Smooth muscle cell of the brain vasculature (primary cell): Measurements from ENCODE around the gene POLD4.

Experiments
- DNase-seq: peaks from one replicate; pipeline ENCODE4 v3.0.0-alpha.2; 2012; ENCODE audit warnings: low read depth, low spot score

POLD4 gene

GRCh38 chr11:67317888-67318555, 35.3 kb downstream of the POLD4 start:
- DNase-seq = no peak

GRCh38 chr11:67317205-67317887, 36.0 kb downstream of the POLD4 start:
- peak; percentile 86 for DNase-seq

- DNase-seq = no peak
Observed at GRCh38 chr11:67316882-67317204, 36.5 kb downstream of the POLD4 start.

GRCh38 chr11:67315325-67315909, 37.9 kb downstream of the POLD4 start:
- no peak for DNase-seq

DNA sequence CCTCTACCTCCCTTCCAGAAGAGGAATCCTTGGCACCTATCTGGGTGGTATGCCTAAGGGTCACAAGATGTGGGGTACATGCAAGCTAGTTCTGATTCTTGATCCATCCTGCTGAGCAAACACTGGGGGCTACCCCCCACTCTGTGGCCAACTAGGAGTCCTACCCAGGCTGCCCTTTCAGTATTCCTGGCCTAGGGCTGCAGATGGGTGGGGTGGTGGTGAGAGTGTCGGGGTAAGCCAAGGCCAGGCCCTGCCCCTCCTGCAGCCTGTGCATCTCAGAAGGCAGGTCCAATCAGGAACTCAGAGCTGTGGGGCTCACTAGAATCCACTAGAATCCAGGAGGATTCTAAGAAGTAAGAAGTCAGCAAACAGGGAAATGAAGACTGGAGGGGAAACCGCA, 39.1 kb downstream of the POLD4 start:
- no peak for DNase-seq

DNA sequence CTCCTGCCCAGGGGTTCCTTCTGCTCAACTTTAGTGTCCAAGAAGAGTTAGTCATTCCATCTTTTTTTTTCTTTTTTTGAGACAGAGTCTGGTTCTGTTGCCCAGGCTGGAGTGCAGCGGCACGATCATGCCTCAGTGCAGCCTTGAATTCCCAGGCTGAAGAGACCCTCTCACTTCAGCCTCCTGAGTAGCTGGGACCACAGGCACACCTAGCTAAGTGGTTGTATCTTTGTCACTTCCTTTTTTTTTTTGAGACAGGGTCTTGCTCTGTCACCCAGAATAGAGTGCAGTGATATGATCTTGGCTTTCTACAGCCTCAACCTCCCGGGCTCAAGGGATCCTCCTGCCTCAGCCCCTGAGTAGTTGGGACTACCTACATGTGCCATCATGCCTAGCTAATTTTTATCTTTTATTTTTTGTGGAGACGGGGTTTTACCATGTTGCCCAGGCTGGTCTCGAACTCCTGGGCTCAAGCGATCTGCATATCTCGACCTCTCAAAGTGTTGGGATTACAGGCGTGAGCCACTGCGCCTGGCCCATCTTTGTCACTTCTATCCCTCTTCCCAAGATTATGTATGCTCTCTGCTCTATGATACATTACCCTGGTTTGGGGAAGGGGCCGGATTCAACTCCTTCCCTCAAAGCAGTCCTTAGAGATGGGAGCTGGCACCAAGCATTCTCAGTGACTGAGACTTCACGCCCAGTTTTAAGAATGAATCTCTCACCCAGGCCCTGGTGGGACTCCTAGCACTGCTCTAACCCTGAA, 40.0 kb downstream of the POLD4 start:
- no peak for DNase-seq

DNA sequence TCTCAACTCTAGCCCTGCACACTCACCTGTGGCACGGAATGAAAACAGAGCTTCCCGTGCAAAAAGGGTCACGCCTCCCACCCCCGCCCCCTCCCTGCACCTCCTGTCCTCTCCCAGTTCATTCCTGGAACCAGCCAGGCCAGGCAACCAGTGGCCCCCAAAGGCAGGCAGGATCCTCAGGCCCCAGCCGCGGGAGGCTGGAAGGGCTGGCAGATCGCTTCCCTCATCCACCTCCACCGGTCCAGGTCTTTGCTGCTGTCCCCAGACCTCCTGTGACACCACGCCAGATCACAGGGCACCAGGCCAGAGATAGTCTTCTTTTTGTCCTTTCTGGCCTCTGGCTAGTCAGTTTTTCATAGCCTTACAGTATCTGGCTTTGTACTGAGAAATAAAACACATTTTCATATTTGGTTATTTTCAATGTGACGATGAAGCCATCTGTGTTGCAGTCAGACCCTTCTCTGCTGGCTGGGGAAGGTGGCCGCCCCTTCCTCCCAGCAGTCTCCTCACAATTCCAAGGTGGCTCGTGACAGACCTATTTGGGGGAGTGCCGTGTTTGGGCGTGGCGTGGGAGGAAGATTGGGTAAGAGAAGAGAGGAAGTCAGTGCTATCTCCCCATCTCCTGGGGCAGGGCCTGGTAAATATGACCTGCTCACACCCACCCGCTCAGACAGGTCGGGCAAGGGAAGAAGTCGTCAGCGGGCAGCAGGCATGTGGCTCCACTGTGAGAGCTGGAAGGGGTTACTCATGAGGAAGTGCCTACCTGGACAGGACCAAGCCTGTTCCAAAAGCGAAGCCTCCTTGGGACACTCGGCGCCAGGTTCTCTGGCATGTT, 40.9 kb downstream of the POLD4 start:
- DNase-seq = no peak

GRCh38 chr11:67311556-67312082, 41.7 kb downstream of the POLD4 start:
- no peak for DNase-seq

GRCh38 chr11:67311051-67311555, 42.2 kb downstream of the POLD4 start:
- DNase-seq = no peak

GRCh38 chr11:67310246-67311050, 42.9 kb downstream of the POLD4 start:
- DNase-seq = no peak

GRCh38 chr11:67309661-67310061, 43.7 kb downstream of the POLD4 start:
- DNase-seq = no peak

DNA sequence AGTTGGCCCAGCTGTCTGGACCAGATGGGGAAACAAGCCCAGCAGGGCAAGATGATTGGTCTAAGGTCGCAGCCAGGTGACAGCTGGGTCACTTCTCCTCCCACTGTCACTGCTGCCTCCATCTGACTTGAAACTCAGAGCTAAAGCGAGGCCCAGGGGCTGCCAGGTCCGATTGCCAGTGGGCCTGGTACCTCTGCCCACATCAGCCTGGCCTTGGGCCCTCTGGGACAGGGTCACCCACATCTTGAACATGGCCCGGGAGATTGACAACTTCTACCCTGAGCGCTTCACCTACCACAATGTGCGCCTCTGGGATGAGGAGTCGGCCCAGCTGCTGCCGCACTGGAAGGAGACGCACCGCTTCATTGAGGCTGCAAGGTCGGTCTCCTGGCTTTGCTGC, 44.2 kb downstream of the POLD4 start:
- no peak for DNase-seq

DNA sequence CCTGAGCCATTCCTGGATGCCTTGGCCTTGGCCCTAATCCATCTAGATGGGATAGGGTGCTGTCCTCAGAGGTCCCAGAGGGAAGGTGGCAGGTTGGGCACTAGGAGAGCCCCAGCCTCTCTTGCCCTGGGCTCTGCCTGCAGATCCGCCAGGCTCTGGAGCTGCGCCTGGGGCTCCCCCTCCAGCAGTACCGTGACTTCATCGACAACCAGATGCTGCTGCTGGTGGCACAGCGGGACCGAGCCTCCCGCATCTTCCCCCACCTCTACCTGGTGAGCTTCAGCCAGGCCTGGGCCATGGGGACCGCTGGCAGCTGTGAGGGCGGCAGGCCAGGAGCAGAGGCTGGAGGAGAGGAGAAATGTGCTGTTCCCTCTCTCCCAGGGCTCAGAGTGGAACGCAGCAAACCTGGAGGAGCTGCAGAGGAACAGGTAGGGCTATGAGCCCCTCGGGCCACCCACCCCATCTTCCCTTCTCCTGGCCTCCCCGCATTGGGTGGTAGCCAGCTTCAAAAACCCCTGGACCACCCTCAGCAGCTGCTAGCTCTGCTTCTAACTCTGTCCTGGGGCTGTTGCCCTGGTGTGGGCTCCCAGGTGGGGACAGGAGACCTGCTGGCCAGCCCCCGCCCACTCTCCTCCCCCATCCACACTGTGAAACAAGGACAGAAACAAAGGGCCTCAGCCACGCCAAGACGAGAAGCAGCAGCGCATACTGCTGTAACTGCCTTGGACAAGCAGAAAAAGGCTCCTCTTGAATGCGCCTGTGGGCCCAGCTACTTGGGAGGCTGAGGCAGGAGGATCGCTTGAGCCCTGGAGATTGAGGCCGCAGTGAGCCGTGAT, 45.1 kb downstream of the POLD4 start:
- DNase-seq = no peak

DNA sequence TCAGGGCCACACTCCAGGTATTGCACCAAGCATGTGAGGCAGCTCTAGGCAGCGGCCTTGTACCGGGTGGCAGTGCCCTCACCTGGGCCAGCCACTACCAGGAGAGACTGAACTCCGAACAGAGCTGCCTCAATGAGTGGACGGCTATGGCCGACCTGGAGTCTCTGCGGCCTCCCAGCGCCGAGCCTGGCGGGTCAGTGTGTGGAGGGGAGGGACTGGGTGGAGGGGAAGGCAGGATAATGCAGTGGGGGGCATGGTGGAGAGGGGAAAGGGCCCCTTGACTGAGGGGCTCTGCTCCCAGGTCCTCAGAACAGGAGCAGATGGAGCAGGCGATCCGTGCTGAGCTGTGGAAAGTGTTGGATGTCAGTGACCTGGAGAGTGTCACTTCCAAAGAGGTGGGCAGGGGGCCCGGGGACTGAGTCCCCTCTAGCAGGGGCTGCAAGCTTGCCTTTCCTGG, 45.8 kb downstream of the POLD4 start:
- DNase-seq = no peak

GRCh38 chr11:67306769-67307544, 46.4 kb downstream of the POLD4 start:
- DNase-seq = no peak

DNA sequence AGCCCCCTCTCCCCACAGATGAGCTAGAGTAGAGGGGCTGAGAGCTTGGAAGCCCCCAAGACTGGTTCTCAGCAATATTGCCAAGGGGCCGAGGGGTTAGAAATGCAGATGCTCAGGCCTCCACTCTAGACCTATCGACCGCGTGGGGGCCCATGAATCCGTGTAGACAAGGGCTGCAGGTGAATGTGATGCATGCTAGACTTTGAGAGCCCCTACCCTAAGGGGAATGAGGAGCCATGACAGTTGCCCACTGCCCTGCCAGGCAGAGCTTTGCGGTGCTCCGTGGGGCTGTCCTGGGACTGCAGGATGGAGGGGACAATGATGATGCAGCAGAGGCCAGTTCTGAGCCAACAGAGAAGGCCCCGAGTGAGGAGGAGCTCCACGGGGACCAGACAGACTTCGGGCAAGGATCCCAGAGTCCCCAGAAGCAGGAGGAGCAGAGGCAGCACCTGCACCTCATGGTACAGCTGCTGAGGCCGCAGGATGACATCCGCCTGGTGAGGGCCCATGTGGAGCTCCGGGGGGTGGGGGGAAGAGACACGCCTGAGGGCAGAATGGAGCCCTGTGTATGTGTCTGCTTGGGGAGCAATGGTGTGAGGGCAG, 48.7 kb downstream of the POLD4 start:
- DNase-seq = no peak

GRCh38 chr11:67303835-67304411, 49.4 kb downstream of the POLD4 start:
- no peak for DNase-seq
